Activated CD8-positive, alpha-beta memory T cell treated with anti-CD3 and anti-CD28 coated beads for 36 hours (primary cell): ENCODE results near the gene MAD1L1. TPM values are rescaled to one million over a fixed set of nuclear protein-coding genes. Genes with fewer than 3 reads are reported as not detected.

Experiments used
- total RNA-seq, 2 experiments: library from RNA; stranded (reverse); gene quantifications; one replicate each; pipeline ENCODE4 v1.2.3, GENCODE V29; 2021

MAD1L1 gene
- total RNA-seq, 2 experiments from 2014 or later: 39.4 to 40.8 TPM

Other genes starting within 250 kb of the MAD1L1 start
- 10 to 100 TPM; 49.1 to 53.5 TPM for gene MRM2, start 9.3 kb upstream of the MAD1L1 start, total RNA-seq
- 10 to 100 TPM; 85.5 to 86.8 TPM for gene NUDT1, start 9.3 kb upstream of the MAD1L1 start, total RNA-seq
- 10 to 100 TPM; 47.6 to 49.6 TPM for gene SNX8, start 81.5 kb upstream of the MAD1L1 start, total RNA-seq
- gene EIF3B, start 121.9 kb upstream of the MAD1L1 start, total RNA-seq: 100 to 1,000 TPM; 297 to 298 TPM
- gene CHST12, start 170.7 kb upstream of the MAD1L1 start, total RNA-seq: 1 to 10 TPM; 5.7 to 6.3 TPM
- not detected for gene GRIFIN, start 243.5 kb upstream of the MAD1L1 start, total RNA-seq